HG03175 (cell line): ENCODE results near the gene ATXN7L1.

ENCODE experiments used
- ATAC-seq: cut with Tn5 transposase; IDR thresholded peaks from one replicate; pipeline ENCODE4 v1.9.1; 2021; ENCODE audit warnings: mild to moderate bottlenecking, moderate library complexity; ENCODE audit not compliant: unreplicated experiment

The ATXN7L1 gene

GRCh38 chr7:105751054-105751453 lies 125.3 kb downstream of the ATXN7L1 start:
- no peak for ATAC-seq

- ATAC-seq, result no peak
Observed at GRCh38 chr7:105748701-105749100, 127.7 kb downstream of the ATXN7L1 start.

GRCh38 chr7:105745681-105746330 lies 130.6 kb downstream of the ATXN7L1 start:
- no peak for ATAC-seq

- ATAC-seq, result no peak
Observed at GRCh38 chr7:105744258-105744657, 132.1 kb downstream of the ATXN7L1 start.

- no peak for ATAC-seq
Observed at GRCh38 chr7:105743351-105744090, 132.9 kb downstream of the ATXN7L1 start.

- ATAC-seq, result no peak
Observed at GRCh38 chr7:105742787-105743186, 133.6 kb downstream of the ATXN7L1 start.

- ATAC-seq, result no peak
Observed at GRCh38 chr7:105741982-105742381, 134.4 kb downstream of the ATXN7L1 start.

GRCh38 chr7:105738133-105738532 lies 138.3 kb downstream of the ATXN7L1 start:
- no peak for ATAC-seq

- ATAC-seq, result no peak
Observed at GRCh38 chr7:105734233-105734632, 142.2 kb downstream of the ATXN7L1 start.

GRCh38 chr7:105731042-105731441 lies 145.4 kb downstream of the ATXN7L1 start:
- no peak for ATAC-seq

- no peak for ATAC-seq
Observed at GRCh38 chr7:105728028-105728427, 148.4 kb downstream of the ATXN7L1 start.

- no peak for ATAC-seq
Observed at GRCh38 chr7:105724688-105725087, 151.7 kb downstream of the ATXN7L1 start.

GRCh38 chr7:105723572-105723971 lies 152.8 kb downstream of the ATXN7L1 start:
- ATAC-seq, result no peak

GRCh38 chr7:105721571-105722104 lies 154.8 kb downstream of the ATXN7L1 start:
- no peak for ATAC-seq

- no peak for ATAC-seq
Observed at GRCh38 chr7:105719919-105720318, 156.5 kb downstream of the ATXN7L1 start.

GRCh38 chr7:105719395-105719794 lies 157.0 kb downstream of the ATXN7L1 start:
- no peak for ATAC-seq

GRCh38 chr7:105718511-105718925 lies 157.9 kb downstream of the ATXN7L1 start:
- ATAC-seq, result no peak

GRCh38 chr7:105715528-105715927 lies 160.9 kb downstream of the ATXN7L1 start:
- no peak for ATAC-seq

- no peak for ATAC-seq
Observed at GRCh38 chr7:105713488-105714465, 162.6 kb downstream of the ATXN7L1 start.

- ATAC-seq, result no peak
Observed at GRCh38 chr7:105712877-105713276, 163.5 kb downstream of the ATXN7L1 start.
